Uterus (tissue), 4 donors: ENCODE measurements around the gene PSMD6. TPM values are rescaled to one million over a fixed set of nuclear protein-coding genes. Genes with fewer than 3 reads are reported as not detected.

ENCODE experiments used
- DNase-seq, 2 donors: peaks; one replicate each; pipeline ENCODE4 v3.0.0-alpha.2; 2019 to 2020
- H3K27ac ChIP-seq, 2 donors: fragments of 200-600 bp; sonication (generic); 1 replicate in 1 of 2; 2 replicates in 1 of 2; pipeline ENCODE4 v1.5.1; 2016 to 2018
- H3K27me3 ChIP-seq, 2 donors: fragments of 200-600 bp; sonication (generic); one replicate each; pipeline ENCODE4 v1.5.1; 2018 to 2019; ENCODE audit warnings: control low read depth in 1 of 2
- H3K36me3 ChIP-seq, 2 donors: fragments of 200-600 bp; sonication (generic); one replicate each; pipeline ENCODE4 v1.5.1; 2019; ENCODE audit warnings: control low read depth in 1 of 2
- H3K4me1 ChIP-seq, 2 donors: fragments of 200-600 bp; sonication (generic); one replicate each; pipeline ENCODE4 v1.5.1; 2018 to 2019; ENCODE audit warnings: control low read depth in 1 of 2
- H3K4me3 ChIP-seq, 2 donors: fragments of 200-600 bp; sonication (generic); 1 replicate in 1 of 2; 2 replicates in 1 of 2; pipeline ENCODE4 v1.5.1; 2018 to 2019; ENCODE audit warnings: mild to moderate bottlenecking in 1 of 2
- H3K9me3 ChIP-seq, 2 donors: fragments of 200-600 bp; sonication (generic); one replicate each; pipeline ENCODE4 v1.5.1; 2019; ENCODE audit warnings: control low read depth in 1 of 2
- POLR2A ChIP-seq, 2 donors: fragments of 450-650 bp; IDR thresholded peaks; one replicate each; pipeline ENCODE4 v1.6.1; 2016; ENCODE audit warnings: antibody characterized with exemption in 2 of 2, mild to moderate bottlenecking in 1 of 2, moderate library complexity in 1 of 2
- intact Hi-C: fragments of 100-400 bp; cut with DNase I; formaldehyde crosslinking; loops from one replicate; pipeline ENCODE4 v1.15.1; 2023; ENCODE audit warnings: low total_unique reads
- total RNA-seq, 4 donors: library from RNA; depleted of rRNA in 3 of 4; stranded (reverse); fragments of >200 nt in 3 of 4; gene quantifications; one replicate each; pipeline versions ENCODE4 v1.1.0 to v1.2.4, GENCODE V29; 2014 to 2023
- TF ChIP-seq, protein P1 (sequence below), 4 experiments: fragments of 200-600 bp in 2 of 4; fragments of 450-650 bp in 2 of 4; sonication (generic) in 2 of 4; IDR thresholded peaks; one replicate each; pipeline ENCODE4 v1.5.1; 2016 to 2019; ENCODE audit warnings: antibody characterized with exemption in 4 of 4, mild to moderate bottlenecking in 2 of 4, moderate library complexity in 1 of 4
- donor health status: DM: yes; HTN: yes; CAD: no.

PSMD6 gene
- total RNA-seq, 4 donors from 2014 or later, result 49.2 to 72.1 (median 65.0) TPM

DNA sequence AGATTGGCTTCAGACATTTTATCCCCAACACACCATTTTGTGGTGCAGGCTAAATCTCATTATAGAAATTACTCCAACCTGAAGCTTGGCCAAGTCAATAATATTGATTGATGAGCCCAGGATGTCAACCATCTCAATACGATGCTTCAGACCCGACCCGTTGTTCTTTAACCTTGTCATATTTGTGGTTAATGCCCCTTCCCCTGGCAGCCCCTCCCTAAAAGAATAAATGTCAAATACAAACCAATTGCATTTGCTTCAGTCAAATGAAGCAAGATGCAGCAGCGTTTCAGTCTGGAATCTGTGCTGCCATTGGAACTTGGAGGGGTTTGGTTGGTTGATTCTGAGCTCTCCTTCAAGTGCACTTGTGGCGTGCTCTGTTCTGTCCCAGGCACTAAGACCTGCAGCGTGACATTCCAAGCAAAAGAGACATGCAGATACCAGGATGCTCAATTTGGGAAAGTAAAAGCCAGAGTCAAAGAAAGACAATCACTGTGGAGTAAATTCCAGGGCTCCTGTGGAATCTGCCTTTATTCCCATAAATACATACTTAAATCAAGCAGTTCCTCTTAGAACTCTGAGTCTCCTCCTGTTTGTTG, 23.8 kb upstream of the PSMD6 start:
- Histone ChIP-seq H3K36me3 (no peaks in the 10 kb centered on the region), H3K4me1 (no peaks in the 10 kb centered on the region), H3K9me3 (no peaks in the 10 kb centered on the region), H3K27ac (no peak overlapping the region), H3K4me3 (no peak overlapping the region), H3K27me3 (no peaks in the 10 kb centered on the region)
- DNase-seq, result no peak
- intact Hi-C loops, result no loop called here
- no peak for TF ChIP-seq POLR2A (IDR thresholded peaks at IDR 0.05)
- TF ChIP-seq, protein P1, sequence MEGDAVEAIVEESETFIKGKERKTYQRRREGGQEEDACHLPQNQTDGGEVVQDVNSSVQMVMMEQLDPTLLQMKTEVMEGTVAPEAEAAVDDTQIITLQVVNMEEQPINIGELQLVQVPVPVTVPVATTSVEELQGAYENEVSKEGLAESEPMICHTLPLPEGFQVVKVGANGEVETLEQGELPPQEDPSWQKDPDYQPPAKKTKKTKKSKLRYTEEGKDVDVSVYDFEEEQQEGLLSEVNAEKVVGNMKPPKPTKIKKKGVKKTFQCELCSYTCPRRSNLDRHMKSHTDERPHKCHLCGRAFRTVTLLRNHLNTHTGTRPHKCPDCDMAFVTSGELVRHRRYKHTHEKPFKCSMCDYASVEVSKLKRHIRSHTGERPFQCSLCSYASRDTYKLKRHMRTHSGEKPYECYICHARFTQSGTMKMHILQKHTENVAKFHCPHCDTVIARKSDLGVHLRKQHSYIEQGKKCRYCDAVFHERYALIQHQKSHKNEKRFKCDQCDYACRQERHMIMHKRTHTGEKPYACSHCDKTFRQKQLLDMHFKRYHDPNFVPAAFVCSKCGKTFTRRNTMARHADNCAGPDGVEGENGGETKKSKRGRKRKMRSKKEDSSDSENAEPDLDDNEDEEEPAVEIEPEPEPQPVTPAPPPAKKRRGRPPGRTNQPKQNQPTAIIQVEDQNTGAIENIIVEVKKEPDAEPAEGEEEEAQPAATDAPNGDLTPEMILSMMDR (IDR thresholded peaks at IDR 0.05), result no peak

DNA sequence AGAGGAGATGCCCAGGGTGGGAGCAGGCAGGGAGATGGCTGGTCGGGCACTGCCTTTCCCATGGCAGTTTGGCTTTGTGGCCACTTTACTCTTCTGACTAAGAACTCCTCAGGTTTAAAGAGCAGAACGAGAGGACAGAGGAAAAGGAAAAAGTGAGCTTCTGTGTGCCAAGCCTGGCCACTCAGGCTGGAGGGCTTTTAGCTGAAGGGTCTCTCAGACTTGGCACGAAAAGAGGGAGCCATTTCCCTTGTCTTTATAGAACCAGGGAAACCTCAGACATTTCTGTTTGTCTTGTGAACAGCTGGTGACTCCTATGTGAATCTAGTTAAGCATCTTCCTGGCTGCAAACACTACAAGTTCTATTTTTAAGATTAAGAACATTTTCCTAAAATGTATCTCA, 23.3 kb upstream of the PSMD6 start:
- no peaks in the 10 kb centered on the region for H3K27me3 ChIP-seq
- no peaks in the 10 kb centered on the region for H3K9me3 ChIP-seq
- H3K4me1 ChIP-seq, result no peaks in the 10 kb centered on the region
- intact Hi-C loops, result no loop called here
- H3K36me3 ChIP-seq, result no peaks in the 10 kb centered on the region
- no peak overlapping the region for H3K4me3 ChIP-seq
- TF ChIP-seq POLR2A (IDR thresholded peaks at IDR 0.05), result no peak
- TF ChIP-seq, protein P1 (IDR thresholded peaks at IDR 0.05), result no peak
- DNase-seq, result no peak
- H3K27ac ChIP-seq, result no peak overlapping the region

- TF ChIP-seq, protein P1 (IDR thresholded peaks at IDR 0.05), result no peak
- no peak for TF ChIP-seq POLR2A (IDR thresholded peaks at IDR 0.05)
- Histone ChIP-seq H3K36me3 (no peaks in the 10 kb centered on the region), H3K27ac (no peak overlapping the region), H3K27me3 (no peaks in the 10 kb centered on the region), H3K9me3 (no peaks in the 10 kb centered on the region), H3K4me3 (no peak overlapping the region), H3K4me1 (no peaks in the 10 kb centered on the region)
- no peak for DNase-seq
- intact Hi-C loops, result no loop called here
Observed at GRCh38 chr3:64042952-64043351, 19.7 kb upstream of the PSMD6 start.

GRCh38 chr3:64039981-64040733, 16.9 kb upstream of the PSMD6 start:
- no peaks in the 10 kb centered on the region for H3K27me3 ChIP-seq
- H3K27ac ChIP-seq, result no peak overlapping the region
- no peaks in the 10 kb centered on the region for H3K4me1 ChIP-seq
- no peak for DNase-seq
- no peaks in the 10 kb centered on the region for H3K36me3 ChIP-seq
- H3K9me3 ChIP-seq, result no peaks in the 10 kb centered on the region
- intact Hi-C loops, result no loop called here
- no peak for TF ChIP-seq POLR2A (IDR thresholded peaks at IDR 0.05)
- TF ChIP-seq, protein P1 (IDR thresholded peaks at IDR 0.05), result no peak
- no peak overlapping the region for H3K4me3 ChIP-seq

- no peak for DNase-seq
- H3K36me3 ChIP-seq, result no peaks in the 10 kb centered on the region
- no peaks in the 10 kb centered on the region for H3K4me1 ChIP-seq
- no peaks in the 10 kb centered on the region for H3K27me3 ChIP-seq
- intact Hi-C loops, result no loop called here
- no peak overlapping the region for H3K4me3 ChIP-seq
- no peaks in the 10 kb centered on the region for H3K9me3 ChIP-seq
- TF ChIP-seq, protein P1 (IDR thresholded peaks at IDR 0.05), result no peak
- no peak for TF ChIP-seq POLR2A (IDR thresholded peaks at IDR 0.05)
- H3K27ac ChIP-seq, result no peak overlapping the region
Observed at GRCh38 chr3:64039332-64039731, 16.0 kb upstream of the PSMD6 start.
